ENCODE results near the gene VSIG10L2. TPM values are rescaled to one million over a fixed set of nuclear protein-coding genes. Genes with fewer than 3 reads are reported as not detected.
"Not testable (repeated sequence)": the region's sequence is repeated elsewhere in the genome, so short reads cannot be mapped to it uniquely, and the experiment has no call there.

VSIG10L2 gene
- total RNA-seq, 4 donors from 2014 or later: 1.4 to 7.2 (median 4.5) TPM

GRCh38 chr11:125903711-125904659 is 41.9 kb upstream of the VSIG10L2 start, which contains the start of gene DDX25:
Gene DDX25, plus strand, starts transcription at chr11:125904508. Its CDS starts 10 bp downstream, at chr11:125904518.
- DNase-seq (ENCODE audit: low spot score in 2 of 2): no peak
- TF ChIP-seq POLR2A (IDR thresholded peaks at IDR 0.05) (no peak), CTCF (IDR thresholded peaks at IDR 0.05) (no peak)
- 2 to 3% methylated on average over 27 to 61 of the region's 81 CpGs for WGBS, 2 donors
- H3K4me3 ChIP-seq (ENCODE audit: low read depth, poor library complexity, severe bottlenecking): no peak within 1 kb of the TSS
- intact Hi-C loops (cut with DNase I; ENCODE audit: low total_unique reads): no loop called here

- WGBS, 2 donors: 51 to 53% methylated on average over 11 of the region's 11 CpGs
- H3K4me3 ChIP-seq (ENCODE audit: low read depth, poor library complexity, severe bottlenecking): no peak overlapping the region
- TF ChIP-seq POLR2A (IDR thresholded peaks at IDR 0.05) (no peak), CTCF (IDR thresholded peaks at IDR 0.05) (no peak)
- no peak for DNase-seq (ENCODE audit: low spot score in 2 of 2)
- intact Hi-C loops (cut with DNase I; ENCODE audit: low total_unique reads): no loop called here
Measured at GRCh38 chr11:125904678-125905077, 41.2 kb upstream of the VSIG10L2 start.

GRCh38 chr11:125910226-125910849 is 35.5 kb upstream of the VSIG10L2 start:
- no peak overlapping the region for H3K4me3 ChIP-seq (ENCODE audit: low read depth, poor library complexity, severe bottlenecking)
- TF ChIP-seq CTCF (IDR thresholded peaks at IDR 0.05): no peak
- no peak for DNase-seq (ENCODE audit: low spot score in 2 of 2)
- WGBS, 2 donors: 66 to 68% methylated on average over 8 of the region's 8 CpGs
- intact Hi-C loops (cut with DNase I; ENCODE audit: low total_unique reads): no loop called here

GRCh38 chr11:125914601-125915000 is 31.2 kb upstream of the VSIG10L2 start:
- DNase-seq (ENCODE audit: low spot score in 2 of 2); intact Hi-C loops (cut with DNase I; ENCODE audit: low total_unique reads); H3K4me3 ChIP-seq (ENCODE audit: low read depth, poor library complexity, severe bottlenecking): not testable (repeated sequence)
- WGBS, 2 donors: 92 to 97% methylated on average over 3 of the region's 3 CpGs

- 86 to 88% methylated on average over 12 of the region's 12 CpGs for WGBS, 2 donors
- no peak overlapping the region for H3K4me3 ChIP-seq (ENCODE audit: low read depth, poor library complexity, severe bottlenecking)
- DNase-seq (ENCODE audit: low spot score in 2 of 2): no peak
- intact Hi-C loops (cut with DNase I; ENCODE audit: low total_unique reads): no loop called here
- TF ChIP-seq POLR2A (IDR thresholded peaks at IDR 0.05) (no peak), CTCF (IDR thresholded peaks at IDR 0.05) (no peak)
Measured at GRCh38 chr11:125916683-125917347, 29.0 kb upstream of the VSIG10L2 start.
